Activated T-cell treated with anti-CD3 and anti-CD28 coated beads, Interleukin-2, amount 50 U/mL, for 1 hour (primary cell): Measurements from ENCODE around the gene KRTAP6-1.

Experiments used
- DNase-seq: peaks from one replicate; pipeline ENCODE4 v3.0.0-alpha.2; 2020

The KRTAP6-1 gene

GRCh38 chr21:30567617-30568016, 46.1 kb downstream of the KRTAP6-1 start:
- DNase-seq = no peak

DNA sequence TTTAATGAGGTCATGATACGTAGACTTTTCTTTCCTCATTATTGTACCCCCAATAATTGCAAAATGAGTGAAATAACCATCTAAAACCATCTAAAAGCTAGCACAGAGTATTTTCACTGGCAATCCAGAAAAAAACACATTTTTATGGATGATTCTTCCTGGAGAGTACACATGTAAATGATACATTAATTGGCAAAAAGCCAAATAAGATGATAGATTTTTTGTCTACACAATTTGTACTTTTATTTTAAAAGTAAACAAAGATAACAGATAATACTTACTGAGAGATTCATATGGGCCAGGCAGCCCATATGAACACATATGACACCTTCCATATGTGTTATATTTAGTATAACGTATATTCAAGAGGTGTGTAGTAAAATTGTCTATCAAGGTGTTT, 50.1 kb downstream of the KRTAP6-1 start:
- no peak for DNase-seq
